ENCODE measurements around the gene RELT.

GRCh38 chr11:73350908-73351636 lies 25.1 kb upstream of the RELT start:
- TF ChIP-seq CTCF (conservative IDR thresholded peaks at IDR 0.05 in 1 of 2, IDR thresholded peaks at IDR 0.05 in 1 of 2; ENCODE audit: low read depth in 1 of 2, low read length in 2 of 2) (peak; percentile 94 to 98), EZH2 (IDR thresholded peaks at IDR 0.05; ENCODE audit: low read length, missing control alignments) (no peak)
